ENCODE data around the gene CORO2A.

DNA sequence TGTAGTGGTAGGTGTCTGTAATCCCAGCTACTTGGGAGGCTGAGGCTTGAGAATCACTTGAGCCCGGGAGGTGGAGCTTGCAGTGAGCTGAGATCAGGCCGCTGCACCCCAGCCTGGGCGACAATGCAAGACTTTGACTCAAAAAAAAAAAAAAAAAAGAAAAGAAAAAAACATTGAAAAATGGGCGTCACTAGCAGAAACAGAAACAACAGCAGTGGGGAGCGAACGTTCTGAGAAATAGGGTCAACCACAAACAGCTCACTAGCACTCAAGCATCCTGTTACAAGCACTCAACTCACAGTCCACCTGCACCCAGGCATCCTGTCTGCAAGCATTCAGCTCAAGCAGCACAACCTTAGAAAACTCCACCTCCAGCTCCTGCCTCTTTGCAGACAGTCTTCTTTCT, 90.6 kb downstream of the CORO2A start:
- TF ChIP-seq, protein P1, sequence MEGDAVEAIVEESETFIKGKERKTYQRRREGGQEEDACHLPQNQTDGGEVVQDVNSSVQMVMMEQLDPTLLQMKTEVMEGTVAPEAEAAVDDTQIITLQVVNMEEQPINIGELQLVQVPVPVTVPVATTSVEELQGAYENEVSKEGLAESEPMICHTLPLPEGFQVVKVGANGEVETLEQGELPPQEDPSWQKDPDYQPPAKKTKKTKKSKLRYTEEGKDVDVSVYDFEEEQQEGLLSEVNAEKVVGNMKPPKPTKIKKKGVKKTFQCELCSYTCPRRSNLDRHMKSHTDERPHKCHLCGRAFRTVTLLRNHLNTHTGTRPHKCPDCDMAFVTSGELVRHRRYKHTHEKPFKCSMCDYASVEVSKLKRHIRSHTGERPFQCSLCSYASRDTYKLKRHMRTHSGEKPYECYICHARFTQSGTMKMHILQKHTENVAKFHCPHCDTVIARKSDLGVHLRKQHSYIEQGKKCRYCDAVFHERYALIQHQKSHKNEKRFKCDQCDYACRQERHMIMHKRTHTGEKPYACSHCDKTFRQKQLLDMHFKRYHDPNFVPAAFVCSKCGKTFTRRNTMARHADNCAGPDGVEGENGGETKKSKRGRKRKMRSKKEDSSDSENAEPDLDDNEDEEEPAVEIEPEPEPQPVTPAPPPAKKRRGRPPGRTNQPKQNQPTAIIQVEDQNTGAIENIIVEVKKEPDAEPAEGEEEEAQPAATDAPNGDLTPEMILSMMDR (IDR thresholded peaks at IDR 0.05): no peak
- no peak for TF ChIP-seq POLR2AphosphoS5 (IDR thresholded peaks at IDR 0.05)
